ENCODE measurements around the gene DNAJC18.

Gene DNAJC18

GRCh38 chr5:139473105-139473504 is 33.8 kb upstream of the DNAJC18 start:
- DNase-seq (ENCODE audit: extremely low spot score): no peak
- POLR2A ChIA-PET: no interaction called here
- no peak for TF ChIP-seq SP1 (IDR thresholded peaks at IDR 0.05)
- TF ChIP-seq SUZ12 (IDR thresholded peaks at IDR 0.05): no peak
- TF ChIP-seq ARNT (IDR thresholded peaks at IDR 0.05): no peak
- TF ChIP-seq PKNOX1 (IDR thresholded peaks at IDR 0.05): no peak
- no peak for TF ChIP-seq LEF1 (IDR thresholded peaks at IDR 0.05; ENCODE audit: borderline replicate concordance)
- no peak for TF ChIP-seq HDGF (IDR thresholded peaks at IDR 0.05; ENCODE audit: borderline replicate concordance)
- CTCF ChIA-PET: no interaction called here

- ChIA-PET POLR2A (interaction anchor here (0.6 kb wide), 1 partner anchor 50 kb away, joined by 3 read pairs; no protein-coding TSS in a partner anchor), CTCF (no interaction called here)
- no peak for DNase-seq (ENCODE audit: extremely low spot score)
Measured at GRCh38 chr5:139472386-139473030, 33.2 kb upstream of the DNAJC18 start.

GRCh38 chr5:139470821-139471300 is 31.5 kb upstream of the DNAJC18 start, which contains the start of gene SMIM33:
Gene SMIM33, plus strand, starts transcription at chr5:139471004. Its CDS starts 118 bp downstream, at chr5:139471122.
- ChIA-PET POLR2A (interaction anchor here (1.2 to 1.9 kb wide), 2 partner anchors 31 to 47 kb away, joined by 3 to 4 read pairs; partner anchors contain the start of gene DNAJC18), CTCF (no interaction called here)
- no peak for DNase-seq (ENCODE audit: extremely low spot score)
- TF ChIP-seq HDGF (IDR thresholded peaks at IDR 0.05; ENCODE audit: borderline replicate concordance) (no peak), ARNT (IDR thresholded peaks at IDR 0.05) (no peak), L3MBTL2 (conservative IDR thresholded peaks at IDR 0.05) (no peak), FOXK2 (IDR thresholded peaks at IDR 0.05) (no peak), NFRKB (IDR thresholded peaks at IDR 0.05) (no peak), SP1 (IDR thresholded peaks at IDR 0.05) (no peak), SUZ12 (IDR thresholded peaks at IDR 0.05) (no peak), CTBP1 (IDR thresholded peaks at IDR 0.05; ENCODE audit: borderline replicate concordance) (no peak), BHLHE40 (IDR thresholded peaks at IDR 0.05; ENCODE audit: borderline replicate concordance) (no peak), PKNOX1 (IDR thresholded peaks at IDR 0.05) (no peak), FOXM1 (IDR thresholded peaks at IDR 0.05; ENCODE audit: borderline replicate concordance) (no peak), LEF1 (IDR thresholded peaks at IDR 0.05; ENCODE audit: borderline replicate concordance) (no peak)

More at GRCh38 chr5:139472386-139473030, 33.2 kb upstream of the DNAJC18 start:
- TF ChIP-seq L3MBTL2 (conservative IDR thresholded peaks at IDR 0.05) (no peak), SUZ12 (IDR thresholded peaks at IDR 0.05) (no peak), NFRKB (IDR thresholded peaks at IDR 0.05) (no peak), HDGF (IDR thresholded peaks at IDR 0.05; ENCODE audit: borderline replicate concordance) (no peak), FOXA1 (IDR thresholded peaks at IDR 0.05) (no peak), ARNT (IDR thresholded peaks at IDR 0.05) (no peak), PKNOX1 (IDR thresholded peaks at IDR 0.05) (no peak), ZNF384 (IDR thresholded peaks at IDR 0.05) (no peak), FOXM1 (IDR thresholded peaks at IDR 0.05; ENCODE audit: borderline replicate concordance) (no peak), TARDBP (IDR thresholded peaks at IDR 0.05) (no peak), CTBP1 (IDR thresholded peaks at IDR 0.05; ENCODE audit: borderline replicate concordance) (no peak), SP1 (IDR thresholded peaks at IDR 0.05) (no peak)

- CTCF ChIA-PET: no interaction called here
- POLR2A ChIA-PET: interaction anchor here (1.0 kb wide), 1 partner anchor 29 kb away, joined by 4 read pairs; the partner anchor contains the start of gene DNAJC18
- no peak for TF ChIP-seq CTBP1 (IDR thresholded peaks at IDR 0.05; ENCODE audit: borderline replicate concordance)
- no peak for DNase-seq (ENCODE audit: extremely low spot score)
Measured at GRCh38 chr5:139468421-139468931, 29.2 kb upstream of the DNAJC18 start.

- TF ChIP-seq ARNT (IDR thresholded peaks at IDR 0.05) (no peak), CTBP1 (IDR thresholded peaks at IDR 0.05; ENCODE audit: borderline replicate concordance) (no peak), NFRKB (IDR thresholded peaks at IDR 0.05) (no peak), HDGF (IDR thresholded peaks at IDR 0.05; ENCODE audit: borderline replicate concordance) (no peak), FOXA1 (IDR thresholded peaks at IDR 0.05) (no peak)
- ChIA-PET CTCF (no interaction called here), POLR2A (interaction anchor here (1.3 kb wide), 1 partner anchor 23 kb away, joined by 4 read pairs; the partner anchor contains the start of gene DNAJC18)
- DNase-seq (ENCODE audit: extremely low spot score): no peak
Measured at GRCh38 chr5:139462586-139463276, 23.4 kb upstream of the DNAJC18 start, which contains the start of gene ECSCR. Gene ECSCR, minus strand, starts transcription at chr5:139462743. Its CDS starts 73 bp downstream, at chr5:139462670.

GRCh38 chr5:139461698-139462097 is 22.4 kb upstream of the DNAJC18 start:
- ChIA-PET POLR2A (interaction anchor here (1.3 kb wide), 1 partner anchor 22 kb away, joined by 4 read pairs; the partner anchor contains the start of gene DNAJC18), CTCF (no interaction called here)
- TF ChIP-seq SUZ12 (IDR thresholded peaks at IDR 0.05): no peak
- no peak for TF ChIP-seq HDGF (IDR thresholded peaks at IDR 0.05; ENCODE audit: borderline replicate concordance)
- TF ChIP-seq ZNF384 (IDR thresholded peaks at IDR 0.05): no peak
- TF ChIP-seq NFRKB (IDR thresholded peaks at IDR 0.05): no peak
- TF ChIP-seq FOXK2 (IDR thresholded peaks at IDR 0.05): no peak
- TF ChIP-seq FOXM1 (IDR thresholded peaks at IDR 0.05; ENCODE audit: borderline replicate concordance): no peak
- no peak for TF ChIP-seq SP1 (IDR thresholded peaks at IDR 0.05)
- no peak for TF ChIP-seq ARNT (IDR thresholded peaks at IDR 0.05)
- TF ChIP-seq PKNOX1 (IDR thresholded peaks at IDR 0.05): no peak
- no peak for TF ChIP-seq BHLHE40 (IDR thresholded peaks at IDR 0.05; ENCODE audit: borderline replicate concordance)
- no peak for TF ChIP-seq LEF1 (IDR thresholded peaks at IDR 0.05; ENCODE audit: borderline replicate concordance)
- no peak for TF ChIP-seq L3MBTL2 (conservative IDR thresholded peaks at IDR 0.05)
- TF ChIP-seq TARDBP (IDR thresholded peaks at IDR 0.05): no peak
- TF ChIP-seq FOXA1 (IDR thresholded peaks at IDR 0.05): no peak
- DNase-seq (ENCODE audit: extremely low spot score): no peak

Data from HEK293T (cell line).